GM12892 (cell line): ENCODE data around the gene UNCX.

Experiments
- POLR2A ChIP-seq: IDR thresholded peaks from 2 replicates; pipeline ENCODE4 v1.6.1; 2011; ENCODE audit warnings: low read depth, low read length, control low read depth
- POLR2AphosphoS5 ChIP-seq: IDR thresholded peaks from 2 replicates; pipeline ENCODE4 v1.6.1; 2011; ENCODE audit warnings: low read depth, low read length, control low read depth
- TAF1 ChIP-seq: IDR thresholded peaks from 2 replicates; pipeline ENCODE4 v1.6.1; 2011; ENCODE audit warnings: low read depth, mild to moderate bottlenecking, control low read depth, low read length, borderline replicate concordance

DNA sequence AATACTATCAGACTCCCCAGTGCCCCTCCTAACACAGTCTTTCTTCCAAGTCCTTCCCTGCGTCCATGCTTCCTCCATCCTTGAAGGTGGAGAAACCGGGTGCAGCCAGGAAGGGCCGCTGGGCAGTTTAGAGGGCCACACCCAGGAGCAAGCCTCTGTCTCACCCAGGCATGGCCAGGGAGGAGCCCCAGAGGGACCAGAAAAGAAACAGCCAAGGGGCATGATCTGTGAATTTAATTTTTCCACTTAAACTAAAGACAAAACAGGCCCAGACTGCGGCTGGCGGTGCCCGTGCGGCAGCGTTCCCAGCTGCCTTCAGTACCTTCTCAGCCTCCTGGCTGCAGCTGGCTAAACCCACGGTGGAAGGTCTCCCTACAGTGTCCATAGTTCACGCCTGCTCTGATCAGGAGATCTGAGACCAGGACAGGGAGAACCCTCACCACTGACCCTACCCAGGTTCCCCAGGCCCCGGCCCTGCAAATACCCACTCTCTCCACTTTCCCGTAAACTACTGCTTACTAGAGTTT, 12.9 kb downstream of the UNCX start:
- TF ChIP-seq TAF1 (no peak), POLR2AphosphoS5 (no peak), POLR2A (no peak)
